ENCODE data around the gene OR10H4. TPM values are rescaled to one million over a fixed set of nuclear protein-coding genes. Genes with fewer than 3 reads are reported as not detected.

OR10H4 gene
- polyA plus RNA-seq, 1 donor (not counting 4 experiments of a cell fraction or from before 2014, with no cell fraction given) = not detected

DNA sequence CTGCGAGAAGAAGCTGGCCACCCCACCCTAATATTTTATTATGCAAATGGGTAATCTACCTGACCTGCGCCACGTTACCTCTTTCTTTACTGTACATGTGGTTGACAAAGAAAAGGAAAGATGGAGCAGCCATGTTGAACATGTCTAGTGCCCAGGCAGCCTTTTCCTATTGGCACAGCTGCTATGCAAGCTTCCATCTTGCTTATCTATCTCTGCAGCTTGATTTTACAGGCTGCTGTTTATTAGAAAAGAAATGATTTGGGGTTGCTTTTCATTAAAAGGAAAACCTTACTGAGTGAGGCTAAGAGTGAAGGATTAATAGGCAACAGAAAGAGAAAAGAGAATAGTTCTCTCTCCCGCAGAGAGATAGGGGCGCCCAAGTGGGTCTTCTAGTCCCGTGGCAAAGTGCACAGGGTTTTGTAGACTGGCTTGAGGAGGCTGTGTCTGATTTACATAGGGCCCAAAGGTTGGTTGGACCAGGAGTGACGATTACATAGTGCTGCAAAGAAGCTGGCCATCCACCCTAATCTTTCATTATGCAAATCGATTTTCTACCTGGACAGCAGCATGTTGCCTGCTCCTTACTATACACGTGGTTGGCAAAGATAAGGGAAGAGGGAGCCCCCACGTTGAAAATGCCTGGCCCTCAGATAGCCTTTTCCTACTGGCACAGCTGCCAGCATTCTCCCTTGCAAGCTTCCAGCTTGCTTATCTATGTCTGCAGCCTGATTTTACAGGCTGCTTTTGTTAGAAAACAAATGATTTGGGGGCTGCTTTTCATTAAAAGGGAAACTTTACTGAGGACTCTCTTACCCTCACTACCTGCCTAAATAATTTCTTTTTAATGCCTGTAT lies 28.3 kb downstream of the OR10H4 start:
- H3K4me3 ChIP-seq (ENCODE audit: control insufficient read depth in 2 of 3, extremely low read depth in 1 of 3, insufficient read depth in 2 of 3, low read depth in 1 of 3, low read length in 3 of 3) = no peak overlapping the region
- no peaks in the 10 kb centered on the region for H3K9me1 ChIP-seq (ENCODE audit: control insufficient read depth, extremely low read depth, insufficient read depth, low read length)
- H3K36me3 ChIP-seq (ENCODE audit: control insufficient read depth in 2 of 2, extremely low read depth in 1 of 2, insufficient read depth in 2 of 2, low read length in 2 of 2) = no peaks in the 10 kb centered on the region
- TF ChIP-seq, protein P1, sequence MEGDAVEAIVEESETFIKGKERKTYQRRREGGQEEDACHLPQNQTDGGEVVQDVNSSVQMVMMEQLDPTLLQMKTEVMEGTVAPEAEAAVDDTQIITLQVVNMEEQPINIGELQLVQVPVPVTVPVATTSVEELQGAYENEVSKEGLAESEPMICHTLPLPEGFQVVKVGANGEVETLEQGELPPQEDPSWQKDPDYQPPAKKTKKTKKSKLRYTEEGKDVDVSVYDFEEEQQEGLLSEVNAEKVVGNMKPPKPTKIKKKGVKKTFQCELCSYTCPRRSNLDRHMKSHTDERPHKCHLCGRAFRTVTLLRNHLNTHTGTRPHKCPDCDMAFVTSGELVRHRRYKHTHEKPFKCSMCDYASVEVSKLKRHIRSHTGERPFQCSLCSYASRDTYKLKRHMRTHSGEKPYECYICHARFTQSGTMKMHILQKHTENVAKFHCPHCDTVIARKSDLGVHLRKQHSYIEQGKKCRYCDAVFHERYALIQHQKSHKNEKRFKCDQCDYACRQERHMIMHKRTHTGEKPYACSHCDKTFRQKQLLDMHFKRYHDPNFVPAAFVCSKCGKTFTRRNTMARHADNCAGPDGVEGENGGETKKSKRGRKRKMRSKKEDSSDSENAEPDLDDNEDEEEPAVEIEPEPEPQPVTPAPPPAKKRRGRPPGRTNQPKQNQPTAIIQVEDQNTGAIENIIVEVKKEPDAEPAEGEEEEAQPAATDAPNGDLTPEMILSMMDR (optimal IDR thresholded peaks at IDR 0.05 in 1 of 3, IDR thresholded peaks at IDR 0.05 in 1 of 3, conservative IDR thresholded peaks at IDR 0.05 in 1 of 3; ENCODE audit: extremely low read depth in 1 of 3, insufficient read depth in 2 of 3, low read length in 3 of 3) = no peak
- TF ChIP-seq EZH2 (IDR thresholded peaks at IDR 0.05; ENCODE audit: low read length) = no peak
- no peak overlapping the region for H2AFZ ChIP-seq (ENCODE audit: control insufficient read depth, low read length)
- dilution Hi-C loops (cut with MboI; ENCODE audit: extremely low pct_ligation_motif_present, low sequenced_read_pairs) = no loop called here
- no peaks in the 10 kb centered on the region for H3K27me3 ChIP-seq (ENCODE audit: control insufficient read depth, extremely low read depth, insufficient read depth, low read length)
- no peaks in the 10 kb centered on the region for H3K4me1 ChIP-seq (ENCODE audit: control insufficient read depth, extremely low read depth, insufficient read depth, low read length)
- H3K4me2 ChIP-seq (ENCODE audit: control insufficient read depth, extremely low read depth, insufficient read depth, low read depth, low read length) = no peak overlapping the region
- no peaks in the 10 kb centered on the region for H4K20me1 ChIP-seq (ENCODE audit: control insufficient read depth, extremely low read depth, insufficient read depth, low read length)
- no peak overlapping the region for H3K9ac ChIP-seq (ENCODE audit: control insufficient read depth, extremely low read depth, insufficient read depth, low read length)
- no peak for DNase-seq (ENCODE audit: low read depth, low spot score)
- no peaks in the 10 kb centered on the region for H3K79me2 ChIP-seq (ENCODE audit: control insufficient read depth, insufficient read depth, low read length)
- H3K9me3 ChIP-seq (ENCODE audit: control insufficient read depth, low read depth, low read length) = no peaks in the 10 kb centered on the region
- H3K27ac ChIP-seq (ENCODE audit: control insufficient read depth, insufficient read depth, low read length) = no peak overlapping the region
- no peak for FAIRE-seq

DNA sequence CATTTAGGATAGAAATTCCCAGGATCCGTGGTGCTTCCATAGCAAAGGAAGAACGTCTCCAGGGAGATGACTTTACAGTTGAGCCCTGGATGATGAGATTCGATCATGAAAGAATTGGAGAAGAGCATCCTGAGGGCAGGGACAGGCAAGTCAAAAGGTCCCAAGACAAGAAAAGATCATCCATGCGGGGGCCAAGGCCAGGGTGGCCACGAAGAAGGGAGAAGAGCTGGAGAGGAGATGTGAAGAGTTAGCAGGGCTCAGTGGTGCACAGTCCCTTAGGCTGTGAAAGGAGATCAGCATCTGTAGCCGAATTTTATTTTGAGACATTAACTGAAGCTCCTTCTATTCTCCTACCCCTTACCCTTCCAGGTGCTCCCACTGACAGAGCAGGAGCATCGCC lies 28.9 kb downstream of the OR10H4 start:
- no peaks in the 10 kb centered on the region for H3K36me3 ChIP-seq (ENCODE audit: control insufficient read depth in 2 of 2, extremely low read depth in 1 of 2, insufficient read depth in 2 of 2, low read length in 2 of 2)
- no peak overlapping the region for H3K4me3 ChIP-seq (ENCODE audit: control insufficient read depth in 2 of 3, extremely low read depth in 1 of 3, insufficient read depth in 2 of 3, low read depth in 1 of 3, low read length in 3 of 3)
- H3K79me2 ChIP-seq (ENCODE audit: control insufficient read depth, insufficient read depth, low read length) = no peaks in the 10 kb centered on the region
- H2AFZ ChIP-seq (ENCODE audit: control insufficient read depth, low read length) = no peak overlapping the region
- H3K4me2 ChIP-seq (ENCODE audit: control insufficient read depth, extremely low read depth, insufficient read depth, low read depth, low read length) = no peak overlapping the region
- H3K9ac ChIP-seq (ENCODE audit: control insufficient read depth, extremely low read depth, insufficient read depth, low read length) = no peak overlapping the region
- H3K27me3 ChIP-seq (ENCODE audit: control insufficient read depth, extremely low read depth, insufficient read depth, low read length) = no peaks in the 10 kb centered on the region
- FAIRE-seq (no peak), DNase-seq (ENCODE audit: low read depth, low spot score) (no peak)
- H3K4me1 ChIP-seq (ENCODE audit: control insufficient read depth, extremely low read depth, insufficient read depth, low read length) = no peaks in the 10 kb centered on the region
- no peaks in the 10 kb centered on the region for H3K9me3 ChIP-seq (ENCODE audit: control insufficient read depth, low read depth, low read length)
- H4K20me1 ChIP-seq (ENCODE audit: control insufficient read depth, extremely low read depth, insufficient read depth, low read length) = no peaks in the 10 kb centered on the region
- H3K27ac ChIP-seq (ENCODE audit: control insufficient read depth, insufficient read depth, low read length) = no peak overlapping the region
- TF ChIP-seq, protein P1 (optimal IDR thresholded peaks at IDR 0.05 in 1 of 3, IDR thresholded peaks at IDR 0.05 in 1 of 3, conservative IDR thresholded peaks at IDR 0.05 in 1 of 3; ENCODE audit: extremely low read depth in 1 of 3, insufficient read depth in 2 of 3, low read length in 3 of 3) = no peak
- TF ChIP-seq EZH2 (IDR thresholded peaks at IDR 0.05; ENCODE audit: low read length) = no peak
- dilution Hi-C loops (cut with MboI; ENCODE audit: extremely low pct_ligation_motif_present, low sequenced_read_pairs) = no loop called here
- no peaks in the 10 kb centered on the region for H3K9me1 ChIP-seq (ENCODE audit: control insufficient read depth, extremely low read depth, insufficient read depth, low read length)

All from keratinocyte (primary cell).